ENCODE results near the gene ATAD3A. TPM values are rescaled to one million over a fixed set of nuclear protein-coding genes. Genes with fewer than 3 reads are reported as not detected.

ATAD3A gene
- polyA plus RNA-seq, 1 donor = 23.1 TPM

Other genes with a start within 250 kb of the ATAD3A start
- 39.1 TPM for gene UBE2J2, start 238.3 kb upstream of the ATAD3A start, polyA plus RNA-seq (ENCODE audit: insufficient read length)
- gene SCNN1D, start 231.7 kb upstream of the ATAD3A start, polyA plus RNA-seq (ENCODE audit: insufficient read length) = 5.4 TPM
- gene ACAP3, start 204.2 kb upstream of the ATAD3A start, polyA plus RNA-seq (ENCODE audit: insufficient read length) = 54.6 TPM
- gene PUSL1, start 203.6 kb upstream of the ATAD3A start, polyA plus RNA-seq (ENCODE audit: insufficient read length) = 7.0 TPM
- 87.7 TPM for gene INTS11, start 187.5 kb upstream of the ATAD3A start, polyA plus RNA-seq (ENCODE audit: insufficient read length)
- gene CPTP, start 187.4 kb upstream of the ATAD3A start, polyA plus RNA-seq (ENCODE audit: insufficient read length) = 20.2 TPM
- 3.9 TPM for gene TAS1R3, start 180.9 kb upstream of the ATAD3A start, polyA plus RNA-seq (ENCODE audit: insufficient read length)
- 54.3 TPM for gene DVL1, start 162.7 kb upstream of the ATAD3A start, polyA plus RNA-seq (ENCODE audit: insufficient read length)
- gene MXRA8, start 153.6 kb upstream of the ATAD3A start, polyA plus RNA-seq (ENCODE audit: insufficient read length) = 73.1 TPM
- gene AURKAIP1, start 137.0 kb upstream of the ATAD3A start, polyA plus RNA-seq (ENCODE audit: insufficient read length) = 71.7 TPM
- gene CCNL2, start 112.8 kb upstream of the ATAD3A start, polyA plus RNA-seq (ENCODE audit: insufficient read length) = 174 TPM
- gene MRPL20, start 104.9 kb upstream of the ATAD3A start, polyA plus RNA-seq (ENCODE audit: insufficient read length) = 91.1 TPM
- 24.7 TPM for gene ANKRD65, start 90.9 kb upstream of the ATAD3A start, polyA plus RNA-seq (ENCODE audit: insufficient read length)
- 72.5 TPM for gene VWA1, start 76.5 kb upstream of the ATAD3A start, polyA plus RNA-seq (ENCODE audit: insufficient read length)
- 0.90 TPM for gene ATAD3C, start 62.5 kb upstream of the ATAD3A start, polyA plus RNA-seq (ENCODE audit: insufficient read length)
- 13.0 TPM for gene ATAD3B, start 40.4 kb upstream of the ATAD3A start, polyA plus RNA-seq (ENCODE audit: insufficient read length)
- gene TMEM240, start 28.5 kb downstream of the ATAD3A start, polyA plus RNA-seq (ENCODE audit: insufficient read length) = 4.8 TPM
- 92.1 TPM for gene SSU72, start 62.7 kb downstream of the ATAD3A start, polyA plus RNA-seq (ENCODE audit: insufficient read length)
- gene FNDC10, start 88.0 kb downstream of the ATAD3A start, polyA plus RNA-seq (ENCODE audit: insufficient read length) = 3.0 TPM
- gene MIB2, start 103.3 kb downstream of the ATAD3A start, polyA plus RNA-seq (ENCODE audit: insufficient read length) = 92.6 TPM
- 38.1 TPM for gene MMP23B, start 120.0 kb downstream of the ATAD3A start, polyA plus RNA-seq (ENCODE audit: insufficient read length)
- 39.0 TPM for gene CDK11B, start 146.8 kb downstream of the ATAD3A start, polyA plus RNA-seq (ENCODE audit: insufficient read length)
- 37.7 TPM for gene SLC35E2B, start 180.6 kb downstream of the ATAD3A start, polyA plus RNA-seq (ENCODE audit: insufficient read length)
- gene CDK11A, start 212.2 kb downstream of the ATAD3A start, polyA plus RNA-seq (ENCODE audit: insufficient read length) = 27.0 TPM